Activated T-cell treated with anti-CD3 and anti-CD28 coated beads, Interleukin-2, amount 50 U/mL, for 4 hours (primary cell): ENCODE results near the gene RNASE12. TPM values are rescaled to one million over a fixed set of nuclear protein-coding genes. Genes with fewer than 3 reads are reported as not detected.

ENCODE experiments used
- ATAC-seq, 2 donors: fragments of 200-7000 bp; cut with Tn5 transposase; one replicate each; pipeline ENCODE4 v1.10.0; 2021
- DNase-seq: peaks from one replicate; pipeline ENCODE4 v3.0.0-alpha.2; 2020
- H3K27me3 Mint-ChIP-seq: one replicate; pipeline ENCODE4 v1.8.0; 2021; ENCODE audit warnings: low read depth, mixed read lengths
- H3K36me3 Mint-ChIP-seq: one replicate; pipeline ENCODE4 v1.8.0; 2022; ENCODE audit warnings: mixed read lengths; ENCODE audit not compliant: insufficient read depth
- H3K4me1 Mint-ChIP-seq: one replicate; pipeline ENCODE4 v1.8.0; 2021; ENCODE audit warnings: low read depth, mixed read lengths
- H3K4me3 Mint-ChIP-seq: one replicate; pipeline ENCODE4 v1.8.0; 2021; ENCODE audit warnings: mild to moderate bottlenecking, moderate library complexity, mixed read lengths
- H3K9me3 Mint-ChIP-seq: one replicate; pipeline ENCODE4 v1.8.0; 2021; ENCODE audit warnings: mixed read lengths
- total RNA-seq, 3 donors: library from RNA; stranded (reverse); gene quantifications; one replicate each; pipeline ENCODE4 v1.2.1, GENCODE V29; 2021

Gene RNASE12
- total RNA-seq, 3 donors from 2014 or later, result not detected

DNA sequence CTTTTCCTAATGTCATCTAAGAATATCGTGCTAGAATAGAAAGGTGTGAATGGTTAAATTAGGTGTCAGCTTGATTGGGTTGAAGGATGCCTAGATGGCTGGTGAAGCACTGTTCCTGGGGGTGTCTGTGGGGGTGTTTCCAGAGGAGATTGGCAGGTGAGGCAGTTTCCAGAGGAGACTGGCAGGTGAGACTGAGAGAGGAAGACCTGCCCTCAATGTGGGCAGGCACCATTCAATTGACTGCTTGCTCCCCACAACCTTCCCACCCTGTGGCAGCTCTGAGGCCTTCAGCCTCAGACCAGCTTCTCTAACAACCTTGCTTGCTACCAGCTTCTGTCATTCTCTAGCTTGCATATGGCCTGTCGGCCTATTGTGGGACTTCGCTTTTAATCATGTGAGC, 39.6 kb downstream of the RNASE12 start:
- peaks cover 4% of the 10 kb centered on the region for H3K27me3 Mint-ChIP-seq
- no peak for DNase-seq

GRCh38 chr14:20550926-20551325, 40.2 kb downstream of the RNASE12 start:
- no peak for ATAC-seq
- no peak for DNase-seq
- Mint-ChIP-seq H3K27me3 (peaks cover 7% of the 10 kb centered on the region), H3K36me3 (no peaks in the 10 kb centered on the region), H3K9me3 (no peaks in the 10 kb centered on the region), H3K4me3 (no peak overlapping the region), H3K4me1 (no peaks in the 10 kb centered on the region)

More for the DNA sequence above, 39.6 kb downstream of the RNASE12 start:
- no peak overlapping the region for H3K4me3 Mint-ChIP-seq
- ATAC-seq, result no peak
- H3K9me3 Mint-ChIP-seq, result no peaks in the 10 kb centered on the region
- H3K4me1 Mint-ChIP-seq, result no peaks in the 10 kb centered on the region
- H3K36me3 Mint-ChIP-seq, result no peaks in the 10 kb centered on the region

GRCh38 chr14:20548414-20549158, 42.6 kb downstream of the RNASE12 start:
- peaks cover 11% of the 10 kb centered on the region for H3K27me3 Mint-ChIP-seq
- ATAC-seq (no peak), DNase-seq (no peak)
- no peaks in the 10 kb centered on the region for H3K36me3 Mint-ChIP-seq
- H3K9me3 Mint-ChIP-seq, result no peaks in the 10 kb centered on the region
- H3K4me3 Mint-ChIP-seq, result no peak overlapping the region
- H3K4me1 Mint-ChIP-seq, result no peaks in the 10 kb centered on the region

- Mint-ChIP-seq H3K36me3 (no peaks in the 10 kb centered on the region), H3K4me1 (no peaks in the 10 kb centered on the region)
- no peak for ATAC-seq
Observed at GRCh38 chr14:20546877-20547276, 44.3 kb downstream of the RNASE12 start.

More at GRCh38 chr14:20546877-20547276, 44.3 kb downstream of the RNASE12 start:
- no peaks in the 10 kb centered on the region for H3K9me3 Mint-ChIP-seq
- DNase-seq, result no peak
- H3K4me3 Mint-ChIP-seq, result no peak overlapping the region
- peaks cover 13% of the 10 kb centered on the region for H3K27me3 Mint-ChIP-seq

Other genes starting within 250 kb of the RNASE12 start
- 10 to 100 TPM; 16.9 to 22.9 (median 22.1) TPM for gene PARP2, start 247.7 kb downstream of the RNASE12 start, total RNA-seq
- gene TEP1, start 177.9 kb downstream of the RNASE12 start, total RNA-seq, result 10 to 100 TPM; 14.7 to 21.7 (median 19.3) TPM
- gene KLHL33, start 155.2 kb downstream of the RNASE12 start, total RNA-seq, result under 1 TPM in 1 of 3 donors, not detected in 2; 0.05 TPM
- gene OSGEP, start 136.6 kb downstream of the RNASE12 start, total RNA-seq, result 10 to 100 TPM; 73.4 to 86.5 (median 75.4) TPM
- 100 to 1,000 TPM; 265 to 309 (median 300) TPM for gene APEX1, start 136.2 kb downstream of the RNASE12 start, total RNA-seq
- gene PIP4P1, start 129.9 kb downstream of the RNASE12 start, total RNA-seq, result 10 to 100 TPM; 33.6 to 43.4 (median 39.9) TPM
- 100 to 1,000 TPM; 198 to 236 (median 221) TPM for gene PNP, start 122.0 kb downstream of the RNASE12 start, total RNA-seq
- under 1 TPM in 2 of 3 donors, not detected in 1; 0.16 to 0.30 TPM for gene RNASE10, start 85.8 kb downstream of the RNASE12 start, total RNA-seq
- not detected for gene RNASE9, start 30.3 kb downstream of the RNASE12 start, total RNA-seq
- not detected for gene RNASE11, start 3.4 kb downstream of the RNASE12 start, total RNA-seq
- not detected for gene OR6S1, start 50.3 kb upstream of the RNASE12 start, total RNA-seq
- under 1 TPM; 0.08 to 0.18 (median 0.15) TPM for gene RNASE4, start 93.2 kb upstream of the RNASE12 start, total RNA-seq
- gene ANG, start 97.4 kb upstream of the RNASE12 start, total RNA-seq, result under 1 TPM in 1 of 3 donors, not detected in 2; 0.19 TPM
- not detected for gene EDDM3A, start 154.5 kb upstream of the RNASE12 start, total RNA-seq
- gene EDDM3B, start 177.0 kb upstream of the RNASE12 start, total RNA-seq, result not detected
- gene RNASE6, start 189.9 kb upstream of the RNASE12 start, total RNA-seq, result under 1 TPM in 2 of 3 donors, not detected in 1; 0.18 to 0.43 TPM
- under 1 TPM; 0.40 to 0.78 (median 0.63) TPM for gene RNASE1, start 211.5 kb upstream of the RNASE12 start, total RNA-seq